SK-N-SH (cell line): ENCODE results near the gene SH3D19.

Experiments
- CTCF ChIP-seq: fragments of 200-600 bp; sonication (generic); IDR thresholded peaks from 2 replicates; pipeline ENCODE4 v1.6.1; 2017; ENCODE audit warnings: antibody characterized with exemption, mild to moderate bottlenecking, moderate library complexity
- EP300 ChIP-seq, 2 experiments: IDR thresholded peaks; 2 replicates each; pipeline versions ENCODE4 v1.4.0 to v1.6.1; 2012; ENCODE audit warnings: borderline replicate concordance in 1 of 2, low read depth in 1 of 2, low read length in 1 of 2
- EZH2phosphoT487 ChIP-seq: fragments of 200-600 bp; sonication (generic); IDR thresholded peaks from 2 replicates; pipeline ENCODE4 v1.6.1; 2017; ENCODE audit warnings: low read depth, mixed run types, mild to moderate bottlenecking, antibody characterized with exemption, moderate library complexity, borderline replicate concordance
- FOSL2 ChIP-seq: IDR thresholded peaks from 2 replicates; pipeline ENCODE4 v1.4.0; 2012; ENCODE audit warnings: low read depth, mild to moderate bottlenecking, moderate library complexity, borderline replicate concordance
- FOXJ3 ChIP-seq: sonication (generic); formaldehyde crosslinking; IDR thresholded peaks from 2 replicates; pipeline ENCODE4 v1.5.1; 2020; ENCODE audit warnings: mild to moderate bottlenecking, missing genetic modification reagents
- GATA2 ChIP-seq: sonication (generic); formaldehyde crosslinking; IDR thresholded peaks from 2 replicates; pipeline ENCODE4 v1.5.0; 2020; ENCODE audit warnings: mild to moderate bottlenecking, missing genetic modification reagents
- JUND ChIP-seq: IDR thresholded peaks from 2 replicates; pipeline ENCODE4 v1.4.0; 2012
- PBX3 ChIP-seq: IDR thresholded peaks from 2 replicates; pipeline ENCODE4; 2012
- POLR2AphosphoS5 ChIP-seq: IDR thresholded peaks from 2 replicates; pipeline ENCODE4 v1.6.1; 2012; ENCODE audit warnings: low read depth, low read length
- RCOR1 ChIP-seq: fragments of 150-350 bp; IDR thresholded peaks from 2 replicates; pipeline ENCODE4 v1.6.1; 2017; ENCODE audit warnings: antibody characterized with exemption, low read length
- RXRA ChIP-seq: IDR thresholded peaks from 2 replicates; pipeline ENCODE4 v1.4.0; 2012; ENCODE audit warnings: low read depth, mild to moderate bottlenecking, borderline replicate concordance
- TAF1 ChIP-seq: IDR thresholded peaks from 2 replicates; pipeline ENCODE4 v1.6.1; 2012; ENCODE audit warnings: low read depth, mild to moderate bottlenecking, low read length, moderate library complexity, borderline replicate concordance
- TCF12 ChIP-seq: IDR thresholded peaks from 2 replicates; pipeline ENCODE4 v1.4.0; 2012

GRCh38 chr4:151226004-151226932 is 99.1 kb downstream of the SH3D19 start:
- TF ChIP-seq CTCF = no peak
- TF ChIP-seq FOXJ3 (CRISPR knock-in tag) = no peak
- TF ChIP-seq GATA2 (CRISPR knock-in tag) = no peak
- TF ChIP-seq POLR2AphosphoS5 = peak; percentile 66; the same call in 1 of the 2 replicates
- peak; percentile 76 for TF ChIP-seq TCF12
- peak; percentile 30; the same call in 1 of the 2 replicates for TF ChIP-seq RXRA
- peak; percentile 97 for TF ChIP-seq FOSL2
- TF ChIP-seq JUND = peak; percentile 95
- TF ChIP-seq PBX3 = peak; percentile 80
- TF ChIP-seq EP300 (IDR thresholded peaks at IDR 0.05; ENCODE audit: borderline replicate concordance in 1 of 2, low read depth in 1 of 2, low read length in 1 of 2) = peak in 1 of 2 experiments; percentile 77; a peak in 1 of 4 replicates
- TF ChIP-seq TAF1 = no peak
- TF ChIP-seq EZH2phosphoT487 = no peak
- TF ChIP-seq RCOR1 = no peak
